Pancreas (tissue), 10 donors: Measurements from ENCODE around the gene ACVRL1. TPM values are rescaled to one million over a fixed set of nuclear protein-coding genes. Genes with fewer than 3 reads are reported as not detected.

Experiments
- ATAC-seq, 4 donors: fragments of 200-7000 bp; cut with Tn5 transposase; one replicate each; pipeline versions ENCODE4 v1.8.0 to v1.9.1; 2020; ENCODE audit warnings: mild to moderate bottlenecking in 4 of 4, moderate library complexity in 4 of 4
- DNase-seq, 6 donors: peaks; one replicate each; pipeline ENCODE4 v3.0.0-alpha.2; 2020
- FAIRE-seq: peaks from 2 replicates; lab custom pipeline; 2012; peaks lifted over from hg19 to GRCh38; lab: Jason Lieb, UNC
- H3K27ac ChIP-seq, 4 donors: fragments of 200-600 bp; sonication (generic); 1 replicate in 3 of 4; 2 replicates in 1 of 4; pipeline versions ENCODE4 v1.5.0 to v1.8.0; 2020
- H3K27me3 ChIP-seq, 4 donors: fragments of 200-600 bp; one replicate each; pipeline ENCODE4 v1.8.0; 2021
- H3K36me3 ChIP-seq, 3 donors: fragments of 200-600 bp; sonication (generic) in 1 of 3; one replicate each; pipeline versions ENCODE4 v1.5.0 to v1.8.0; 2020 to 2021
- H3K4me1 ChIP-seq, 3 donors: fragments of 200-600 bp; one replicate each; pipeline ENCODE4 v1.8.0; 2021
- H3K4me3 ChIP-seq, 4 donors: fragments of 200-600 bp; sonication (generic) in 2 of 4; one replicate each; pipeline versions ENCODE4 v1.5.0 to v1.8.0; 2020 to 2021
- H3K9me3 ChIP-seq, 4 donors: fragments of 200-600 bp; one replicate each; pipeline ENCODE4 v1.8.0; 2021
- CTCF ChIP-seq, 4 donors: fragments of 200-600 bp; sonication (generic) in 3 of 4; IDR thresholded peaks; one replicate each; pipeline versions ENCODE4 v1.5.0 to v1.8.0; 2021; ENCODE audit warnings: antibody characterized with exemption in 4 of 4
- WGBS, 2 donors: extraction: QIAGEN DNeasy Blood & Tissue Kit; methylation state at CpG; one replicate each; pipeline ENCODE4 v1.1.7; 2013; 5-methylcytosine and 5-hydroxymethylcytosine counted together
- intact Hi-C, 3 donors: fragments of 100-400 bp; cut with DNase I; formaldehyde crosslinking; loops; one replicate each; pipeline versions ENCODE4 v1.11.1 to v1.14.2; 2022
- polyA plus RNA-seq, 2 donors: library from polyadenylated mRNA; stranded (reverse); fragments of 200-250 nt; gene quantifications; one replicate each; pipeline ENCODE4 v1.2.3, GENCODE V29; 2013
- total RNA-seq, 6 donors: library from RNA; stranded (reverse); fragmentation: NEBNext Ultra II Directional in 4 of 6; extraction: Animal tissue kit (Norgen Biotek cat#: 25700) in 4 of 6; gene quantifications; one replicate each; pipeline versions ENCODE4 v1.2.1 to v1.2.4, GENCODE V29; 2021 to 2023
- donor health status: healthy with polysubstance abuse.
- donor health status: DM: no; HTN: no; CAD: no; lungs with moderate emphysema.
- donor health status: DM: no; HTN: no; CAD: no.
- donor health status: control.
- donor health status: control.
- donor health status: Bipolar disorder and iron deficiency.
- donor health status: DM: yes; HTN: yes; CAD: no.
- donor health status: DM: no; HTN: no; CAD: no.
- donor health status: DM: no; HTN: no; CAD: no.
- donor health status: DM: yes; HTN: yes; CAD: no.

Gene ACVRL1
- total and polyA plus RNA-seq, 8 donors: 6.6 to 20.8 (median 13.1) TPM

GRCh38 chr12:51887476-51888315 lies 19.6 kb upstream of the ACVRL1 start, which contains the start of gene ANKRD33:
ANKRD33 (plus strand) TSS chr12:51888103; CDS start chr12:51888187, 84 bp downstream.
- Histone ChIP-seq H3K27me3 (peaks cover 0 to 5% (median 0%) of the 10 kb centered on the region in 4 donors), H3K4me3 (no peak within 1 kb of the TSS), H3K27ac (no peak within 1 kb of the TSS), H3K36me3 (no peaks in the 10 kb centered on the region), H3K4me1 (peaks cover 0 to 9% (median 0%) of the 10 kb centered on the region in 3 donors), H3K9me3 (no peaks in the 10 kb centered on the region)
- FAIRE-seq: no peak
- intact Hi-C loops: no loop called here
- no peak for TF ChIP-seq CTCF (IDR thresholded peaks at IDR 0.05)
- peak in 3 of 6 donors; percentile 48 to 74 (median 70) for DNase-seq
- 42 to 45% methylated on average over 39 to 41 of the region's 41 CpGs for WGBS, 2 donors
- ATAC-seq: peak; percentile 33 to 68 (median 54)

GRCh38 chr12:51888316-51889215 lies 18.7 kb upstream of the ACVRL1 start:
- intact Hi-C loops: no loop called here
- FAIRE-seq: no peak

GRCh38 chr12:51889216-51890132 lies 17.8 kb upstream of the ACVRL1 start:
- no peak overlapping the region for H3K27ac ChIP-seq
- H3K27me3 ChIP-seq: peaks cover 0 to 5% (median 0%) of the 10 kb centered on the region in 4 donors
- TF ChIP-seq CTCF (IDR thresholded peaks at IDR 0.05): no peak
- no peak overlapping the region for H3K4me3 ChIP-seq
- intact Hi-C loops: no loop called here
- peaks cover 0 to 9% (median 0%) of the 10 kb centered on the region in 3 donors for H3K4me1 ChIP-seq
- no peaks in the 10 kb centered on the region for H3K36me3 ChIP-seq
- no peaks in the 10 kb centered on the region for H3K9me3 ChIP-seq
- DNase-seq (peak in 1 of 6 donors; percentile 18), ATAC-seq (no peak), FAIRE-seq (no peak)
- 87 to 88% methylated on average over 21 of the region's 21 CpGs for WGBS, 2 donors

More at GRCh38 chr12:51888316-51889215, 18.7 kb upstream of the ACVRL1 start:
- Histone ChIP-seq H3K36me3 (no peaks in the 10 kb centered on the region), H3K27ac (no peak overlapping the region), H3K27me3 (peaks cover 0 to 5% (median 0%) of the 10 kb centered on the region in 4 donors), H3K4me3 (no peak overlapping the region), H3K4me1 (peaks cover 0 to 9% (median 0%) of the 10 kb centered on the region in 3 donors), H3K9me3 (no peaks in the 10 kb centered on the region)
- peak in 1 of 6 donors; percentile 58 for DNase-seq
- 67% methylated on average over 15 of the region's 15 CpGs for WGBS, 2 donors
- ATAC-seq: no peak
- no peak for TF ChIP-seq CTCF (IDR thresholded peaks at IDR 0.05)

GRCh38 chr12:51890133-51890464 lies 17.2 kb upstream of the ACVRL1 start:
- H3K36me3 ChIP-seq: no peaks in the 10 kb centered on the region
- intact Hi-C loops: no loop called here
- no peak overlapping the region for H3K27ac ChIP-seq
- H3K4me1 ChIP-seq: peaks cover 0 to 9% (median 0%) of the 10 kb centered on the region in 3 donors
- 94 to 100% methylated on average over 2 of the region's 2 CpGs for WGBS, 2 donors
- H3K9me3 ChIP-seq: no peaks in the 10 kb centered on the region
- ATAC-seq (no peak), FAIRE-seq (no peak), DNase-seq (peak in 1 of 6 donors; percentile 33)
- no peak overlapping the region for H3K4me3 ChIP-seq
- peaks cover 0 to 5% (median 0%) of the 10 kb centered on the region in 4 donors for H3K27me3 ChIP-seq
- TF ChIP-seq CTCF (IDR thresholded peaks at IDR 0.05): no peak
